Measurements from ENCODE around the gene L1TD1. TPM values are rescaled to one million over a fixed set of nuclear protein-coding genes. Genes with fewer than 3 reads are reported as not detected.

L1TD1 gene
- polyA plus RNA-seq, 1 donor (not counting 4 experiments of a cell fraction or from before 2014, with no cell fraction given) = 0.24 TPM

GRCh38 chr1:62222321-62222720, 27.7 kb downstream of the L1TD1 start:
- Histone ChIP-seq H3K27ac (ENCODE audit: control insufficient read depth, insufficient read depth, low read length) (no peak overlapping the region), H3K9ac (ENCODE audit: control insufficient read depth, extremely low read depth, insufficient read depth, low read length) (no peak overlapping the region), H3K36me3 (ENCODE audit: control insufficient read depth in 2 of 2, extremely low read depth in 1 of 2, insufficient read depth in 2 of 2, low read length in 2 of 2) (no peaks in the 10 kb centered on the region), H4K20me1 (ENCODE audit: control insufficient read depth, extremely low read depth, insufficient read depth, low read length) (no peaks in the 10 kb centered on the region), H3K4me1 (ENCODE audit: control insufficient read depth, extremely low read depth, insufficient read depth, low read length) (no peaks in the 10 kb centered on the region), H3K4me3 (ENCODE audit: control insufficient read depth in 2 of 3, extremely low read depth in 1 of 3, insufficient read depth in 2 of 3, low read depth in 1 of 3, low read length in 3 of 3) (no peak overlapping the region), H3K27me3 (ENCODE audit: control insufficient read depth, extremely low read depth, insufficient read depth, low read length) (no peaks in the 10 kb centered on the region), H3K9me3 (ENCODE audit: control insufficient read depth, low read depth, low read length) (no peaks in the 10 kb centered on the region), H3K79me2 (ENCODE audit: control insufficient read depth, insufficient read depth, low read length) (no peaks in the 10 kb centered on the region), H3K9me1 (ENCODE audit: control insufficient read depth, extremely low read depth, insufficient read depth, low read length) (no peaks in the 10 kb centered on the region), H3K4me2 (ENCODE audit: control insufficient read depth, extremely low read depth, insufficient read depth, low read depth, low read length) (no peak overlapping the region), H2AFZ (ENCODE audit: control insufficient read depth, low read length) (no peak overlapping the region)
- no peak for FAIRE-seq
- no peak for TF ChIP-seq CTCF (optimal IDR thresholded peaks at IDR 0.05 in 1 of 3, IDR thresholded peaks at IDR 0.05 in 1 of 3, conservative IDR thresholded peaks at IDR 0.05 in 1 of 3; ENCODE audit: extremely low read depth in 1 of 3, insufficient read depth in 2 of 3, low read length in 3 of 3)
- dilution Hi-C loops (cut with MboI; ENCODE audit: extremely low pct_ligation_motif_present, low sequenced_read_pairs) = no loop called here
- DNase-seq (ENCODE audit: low read depth, low spot score) = no peak

GRCh38 chr1:62224182-62224581, 29.5 kb downstream of the L1TD1 start:
- Histone ChIP-seq H4K20me1 (ENCODE audit: control insufficient read depth, extremely low read depth, insufficient read depth, low read length) (no peaks in the 10 kb centered on the region), H3K4me1 (ENCODE audit: control insufficient read depth, extremely low read depth, insufficient read depth, low read length) (peaks cover under 1% of the 10 kb centered on the region), H3K9me3 (ENCODE audit: control insufficient read depth, low read depth, low read length) (no peaks in the 10 kb centered on the region), H2AFZ (ENCODE audit: control insufficient read depth, low read length) (no peak overlapping the region), H3K9ac (ENCODE audit: control insufficient read depth, extremely low read depth, insufficient read depth, low read length) (no peak overlapping the region), H3K79me2 (ENCODE audit: control insufficient read depth, insufficient read depth, low read length) (no peaks in the 10 kb centered on the region), H3K9me1 (ENCODE audit: control insufficient read depth, extremely low read depth, insufficient read depth, low read length) (no peaks in the 10 kb centered on the region), H3K36me3 (ENCODE audit: control insufficient read depth in 2 of 2, extremely low read depth in 1 of 2, insufficient read depth in 2 of 2, low read length in 2 of 2) (no peaks in the 10 kb centered on the region), H3K27ac (ENCODE audit: control insufficient read depth, insufficient read depth, low read length) (no peak overlapping the region), H3K4me2 (ENCODE audit: control insufficient read depth, extremely low read depth, insufficient read depth, low read depth, low read length) (no peak overlapping the region), H3K27me3 (ENCODE audit: control insufficient read depth, extremely low read depth, insufficient read depth, low read length) (no peaks in the 10 kb centered on the region), H3K4me3 (ENCODE audit: control insufficient read depth in 2 of 3, extremely low read depth in 1 of 3, insufficient read depth in 2 of 3, low read depth in 1 of 3, low read length in 3 of 3) (no peak overlapping the region)
- TF ChIP-seq EZH2 (IDR thresholded peaks at IDR 0.05; ENCODE audit: low read length) = no peak
- no peak for TF ChIP-seq CTCF (optimal IDR thresholded peaks at IDR 0.05 in 1 of 3, IDR thresholded peaks at IDR 0.05 in 1 of 3, conservative IDR thresholded peaks at IDR 0.05 in 1 of 3; ENCODE audit: extremely low read depth in 1 of 3, insufficient read depth in 2 of 3, low read length in 3 of 3)
- FAIRE-seq = no peak
- dilution Hi-C loops (cut with MboI; ENCODE audit: extremely low pct_ligation_motif_present, low sequenced_read_pairs) = no loop called here
- DNase-seq (ENCODE audit: low read depth, low spot score) = no peak

Data from keratinocyte (primary cell).